Kidney (tissue), 14 donors: ENCODE measurements around the gene TMEM40. TPM values are rescaled to one million over a fixed set of nuclear protein-coding genes. Genes with fewer than 3 reads are reported as not detected.
"Not testable (repeated sequence)": the region's sequence is repeated elsewhere in the genome, so short reads cannot be mapped to it uniquely, and the experiment has no call there.

Experiments used
- DNase-seq, 5 donors: peaks; one replicate each; pipeline ENCODE4 v3.0.0-alpha.2; 2013 to 2020
- FAIRE-seq: peaks from 2 replicates; lab custom pipeline; 2012; peaks lifted over from hg19 to GRCh38; lab: Jason Lieb, UNC
- H3K27ac ChIP-seq, 2 donors: one replicate each; pipeline ENCODE4 v1.7.0; 2013; ENCODE audit warnings: low read depth in 2 of 2, low read length in 2 of 2, inconsistent platforms in 1 of 2
- H3K27me3 ChIP-seq: one replicate; pipeline ENCODE4 v1.7.1; 2013; ENCODE audit warnings: low read length, inconsistent platforms; ENCODE audit not compliant: control insufficient read depth, insufficient read depth
- H3K36me3 ChIP-seq, 3 donors: one replicate each; pipeline versions ENCODE4 v1.7.0 to v1.7.1; 2013; ENCODE audit warnings: low read length in 3 of 3, control low read depth in 1 of 3, inconsistent platforms in 1 of 3; ENCODE audit not compliant: insufficient read depth in 3 of 3, control insufficient read depth in 2 of 3
- H3K4me1 ChIP-seq, 3 donors: one replicate each; pipeline versions ENCODE4 v1.7.0 to v1.7.1; 2013; ENCODE audit warnings: low read length in 3 of 3, inconsistent platforms in 1 of 3, low read depth in 1 of 3; ENCODE audit not compliant: control insufficient read depth in 2 of 3, insufficient read depth in 2 of 3
- H3K4me3 ChIP-seq, 3 donors: one replicate each; pipeline versions ENCODE4 v1.7.0 to v1.8.1; 2013; ENCODE audit warnings: low read length in 3 of 3, control low read depth in 1 of 3, inconsistent platforms in 1 of 3
- H3K9ac ChIP-seq, 3 donors: one replicate each; pipeline versions ENCODE4 v1.7.0 to v1.7.1; 2013; ENCODE audit warnings: low read length in 3 of 3, control low read depth in 1 of 3, inconsistent platforms in 1 of 3
- H3K9me3 ChIP-seq, 3 donors: one replicate each; pipeline versions ENCODE4 v1.7.0 to v1.7.1; 2013; ENCODE audit warnings: low read length in 3 of 3, control low read depth in 1 of 3, inconsistent platforms in 1 of 3; ENCODE audit not compliant: control insufficient read depth in 2 of 3, insufficient read depth in 1 of 3
- CTCF ChIP-seq: IDR thresholded peaks from 3 replicates; pipeline ENCODE4 v1.5.1; 2012; ENCODE audit warnings: mild to moderate bottlenecking, moderate library complexity, borderline replicate concordance; ENCODE audit not compliant: insufficient read depth; ENCODE audit errors: extremely low read depth
- intact Hi-C: fragments of 100-400 bp; cut with DNase I; formaldehyde crosslinking; loops from one replicate; pipeline ENCODE4 v1.11.1; 2022
- polyA plus RNA-seq: library from polyadenylated mRNA; stranded (reverse); fragments of 350-450 nt; fragmentation: Illumina TruSeq; extraction: RNeasy Lipid Tissue Mini Kit (QIAGEN cat#74804); gene quantifications from one replicate; pipeline ENCODE4 v1.2.3, GENCODE V29; 2014; ENCODE audit warnings: low read depth, low replicate concordance; ENCODE audit not compliant: insufficient read depth
- total RNA-seq: library from RNA; stranded (reverse); fragmentation: NEBNext Ultra II Directional; extraction: Animal tissue kit (Norgen Biotek cat#: 25700); gene quantifications from one replicate; pipeline ENCODE4 v1.2.1, GENCODE V29; 2021
- donor health status: control.
- donor health status: control.
- donor health status: control.
- donor health status: control.
- donor health status: control.
- donor health status: DM: yes; HTN: yes; CAD: no.
- donor health status: Normal renal cell carcinoma (clear cell type).

TMEM40 gene
- total and polyA plus RNA-seq, 2 donors from 2014 or later, result 0.52 TPM; not detected in 1

GRCh38 chr3:12727937-12728336 is 31.1 kb downstream of the TMEM40 start:
- no peaks in the 10 kb centered on the region for H3K36me3 ChIP-seq
- H3K27ac ChIP-seq, result no peak overlapping the region
- H3K4me3 ChIP-seq, result no peak overlapping the region
- intact Hi-C loops, result no loop called here
- H3K9ac ChIP-seq, result no peak overlapping the region
- H3K4me1 ChIP-seq, result no peaks in the 10 kb centered on the region
- H3K9me3 ChIP-seq, result no peaks in the 10 kb centered on the region
- FAIRE-seq (no peak), DNase-seq (no peak)
- no peaks in the 10 kb centered on the region for H3K27me3 ChIP-seq
- TF ChIP-seq CTCF, result no peak

GRCh38 chr3:12727481-12727880 is 31.6 kb downstream of the TMEM40 start:
- intact Hi-C loops, result no loop called here
- DNase-seq (no peak), FAIRE-seq (no peak)

GRCh38 chr3:12725436-12725835 is 33.6 kb downstream of the TMEM40 start:
- DNase-seq (no peak), FAIRE-seq (no peak)
- intact Hi-C loops, result no loop called here
- H3K36me3 ChIP-seq, result no peaks in the 10 kb centered on the region
- H3K9me3 ChIP-seq, result no peaks in the 10 kb centered on the region
- no peak overlapping the region for H3K27ac ChIP-seq
- no peak overlapping the region for H3K4me3 ChIP-seq
- no peak overlapping the region for H3K9ac ChIP-seq
- no peaks in the 10 kb centered on the region for H3K27me3 ChIP-seq
- TF ChIP-seq CTCF, result no peak
- H3K4me1 ChIP-seq, result no peaks in the 10 kb centered on the region

More at GRCh38 chr3:12727481-12727880, 31.6 kb downstream of the TMEM40 start:
- TF ChIP-seq CTCF, result no peak
- Histone ChIP-seq H3K27me3 (no peaks in the 10 kb centered on the region), H3K9me3 (no peaks in the 10 kb centered on the region), H3K27ac (no peak overlapping the region), H3K4me3 (no peak overlapping the region), H3K9ac (no peak overlapping the region), H3K36me3 (no peaks in the 10 kb centered on the region), H3K4me1 (no peaks in the 10 kb centered on the region)

GRCh38 chr3:12724794-12725193 is 34.3 kb downstream of the TMEM40 start:
- intact Hi-C loops, result no loop called here
- FAIRE-seq (no peak), DNase-seq (no peak)
- Histone ChIP-seq H3K4me3 (no peak overlapping the region), H3K9me3 (no peaks in the 10 kb centered on the region), H3K9ac (no peak overlapping the region), H3K27ac (no peak overlapping the region), H3K27me3 (no peaks in the 10 kb centered on the region), H3K4me1 (peaks cover 0 to 2% (median 2%) of the 10 kb centered on the region in 3 donors), H3K36me3 (no peaks in the 10 kb centered on the region)
- TF ChIP-seq CTCF, result no peak

- FAIRE-seq, H3K9ac ChIP-seq, H3K4me3 ChIP-seq, H3K9me3 ChIP-seq, H3K36me3 ChIP-seq, intact Hi-C loops, H3K27ac ChIP-seq, DNase-seq, H3K4me1 ChIP-seq, H3K27me3 ChIP-seq: not testable (repeated sequence)
Measured at GRCh38 chr3:12723362-12723761, 35.7 kb downstream of the TMEM40 start.
